PFSK-1 (cell line): ENCODE measurements around the gene TXNDC9.

Source experiments
- POLR2AphosphoS5 ChIP-seq: IDR thresholded peaks from 2 replicates; pipeline ENCODE4 v1.6.1; 2012; ENCODE audit warnings: low read depth, mild to moderate bottlenecking, control low read depth, low read length, moderate library complexity
- REST ChIP-seq, 2 experiments: IDR thresholded peaks; 2 replicates each; pipeline versions ENCODE4 v1.6.1 to v1.8.0; 2011 to 2012; ENCODE audit warnings: low read depth in 2 of 2, low read length in 2 of 2, control low read depth in 1 of 2, inconsistent platforms in 1 of 2, mild to moderate bottlenecking in 1 of 2, moderate library complexity in 1 of 2; ENCODE audit not compliant: insufficient read depth in 1 of 2
- TAF1 ChIP-seq: IDR thresholded peaks from 2 replicates; pipeline ENCODE4 v1.6.1; 2012; ENCODE audit warnings: low read length, control low read depth, borderline replicate concordance; ENCODE audit not compliant: insufficient read depth

GRCh38 chr2:99299580-99299979 is 36.6 kb downstream of the TXNDC9 start:
- TF ChIP-seq POLR2AphosphoS5, result no peak
- no peak for TF ChIP-seq TAF1
- no peak for TF ChIP-seq REST (IDR thresholded peaks at IDR 0.05; ENCODE audit: insufficient read depth in 1 of 2, low read depth in 2 of 2, low read length in 2 of 2)
